Sigmoid colon (tissue), 4 donors: ENCODE data around the gene USP16.

Experiments used
- EP300 ChIP-seq, 4 donors: sonication (generic); formaldehyde crosslinking; IDR thresholded peaks; one replicate each; pipeline ENCODE4 v1.6.1; 2017; ENCODE audit warnings: antibody characterized with exemption in 4 of 4
- POLR2A ChIP-seq, 2 donors: fragments of 450-650 bp; IDR thresholded peaks; one replicate each; pipeline ENCODE4 v1.6.1; 2016; ENCODE audit warnings: antibody characterized with exemption in 2 of 2, mild to moderate bottlenecking in 2 of 2, moderate library complexity in 2 of 2
- POLR2AphosphoS5 ChIP-seq, 4 donors: sonication (generic); formaldehyde crosslinking; IDR thresholded peaks; one replicate each; pipeline ENCODE4 v1.6.1; 2017; ENCODE audit warnings: antibody characterized with exemption in 4 of 4
- TF ChIP-seq, protein P1 (sequence below), 4 experiments: fragments of 450-650 bp in 3 of 4; fragments of 200-600 bp in 1 of 4; IDR thresholded peaks; one replicate each; pipeline ENCODE4 v1.5.1; 2016 to 2019; ENCODE audit warnings: antibody characterized with exemption in 4 of 4, mild to moderate bottlenecking in 3 of 4, moderate library complexity in 2 of 4

DNA sequence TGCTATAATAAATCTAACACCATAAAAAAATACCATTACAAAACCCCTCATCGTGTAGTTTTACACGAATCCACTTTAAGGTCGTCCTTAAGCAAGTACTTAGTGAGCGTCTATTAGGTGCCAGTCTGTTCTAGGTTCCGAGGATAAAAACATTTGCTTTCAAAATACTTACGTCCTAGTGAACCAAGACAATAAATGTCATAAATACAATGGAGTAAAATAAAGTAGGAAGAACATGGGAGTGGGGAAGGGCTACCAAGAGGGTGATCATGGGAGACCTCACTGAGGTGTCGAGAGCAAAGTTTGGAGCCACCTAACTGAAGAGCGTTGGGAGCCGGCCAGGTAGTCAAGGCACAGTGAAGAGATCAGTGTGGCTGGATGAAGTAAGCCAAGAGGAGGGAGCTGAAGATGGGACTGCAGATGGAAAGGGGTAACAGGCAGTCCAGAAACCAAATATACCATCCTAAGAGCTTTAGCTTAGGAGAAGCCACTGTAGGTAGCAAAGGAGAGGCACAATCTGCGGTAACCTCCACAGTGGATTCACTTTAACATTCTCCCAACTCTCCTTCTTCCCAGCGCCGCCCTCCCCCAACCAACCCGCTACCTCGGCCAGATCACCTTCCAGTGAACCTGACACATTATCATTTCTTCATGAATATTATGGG lies 32.5 kb upstream of the USP16 start:
- TF ChIP-seq POLR2A (IDR thresholded peaks at IDR 0.05) (no peak), POLR2AphosphoS5 (IDR thresholded peaks at IDR 0.05) (no peak), EP300 (IDR thresholded peaks at IDR 0.05) (no peak)
- TF ChIP-seq, protein P1, sequence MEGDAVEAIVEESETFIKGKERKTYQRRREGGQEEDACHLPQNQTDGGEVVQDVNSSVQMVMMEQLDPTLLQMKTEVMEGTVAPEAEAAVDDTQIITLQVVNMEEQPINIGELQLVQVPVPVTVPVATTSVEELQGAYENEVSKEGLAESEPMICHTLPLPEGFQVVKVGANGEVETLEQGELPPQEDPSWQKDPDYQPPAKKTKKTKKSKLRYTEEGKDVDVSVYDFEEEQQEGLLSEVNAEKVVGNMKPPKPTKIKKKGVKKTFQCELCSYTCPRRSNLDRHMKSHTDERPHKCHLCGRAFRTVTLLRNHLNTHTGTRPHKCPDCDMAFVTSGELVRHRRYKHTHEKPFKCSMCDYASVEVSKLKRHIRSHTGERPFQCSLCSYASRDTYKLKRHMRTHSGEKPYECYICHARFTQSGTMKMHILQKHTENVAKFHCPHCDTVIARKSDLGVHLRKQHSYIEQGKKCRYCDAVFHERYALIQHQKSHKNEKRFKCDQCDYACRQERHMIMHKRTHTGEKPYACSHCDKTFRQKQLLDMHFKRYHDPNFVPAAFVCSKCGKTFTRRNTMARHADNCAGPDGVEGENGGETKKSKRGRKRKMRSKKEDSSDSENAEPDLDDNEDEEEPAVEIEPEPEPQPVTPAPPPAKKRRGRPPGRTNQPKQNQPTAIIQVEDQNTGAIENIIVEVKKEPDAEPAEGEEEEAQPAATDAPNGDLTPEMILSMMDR (IDR thresholded peaks at IDR 0.05): no peak
